Gastroesophageal sphincter (tissue), 3 donors: Measurements from ENCODE around the gene FSTL1.

Source experiments
- CTCF ChIP-seq, 4 experiments: fragments of 200-600 bp in 2 of 4; fragments of 450-650 bp in 2 of 4; sonication (generic) in 1 of 4; IDR thresholded peaks; one replicate each; pipeline ENCODE4 v1.5.1; 2017 to 2019; ENCODE audit warnings: antibody characterized with exemption in 4 of 4, mild to moderate bottlenecking in 2 of 4, moderate library complexity in 2 of 4
- EP300 ChIP-seq: sonication (generic); formaldehyde crosslinking; IDR thresholded peaks from one replicate; pipeline ENCODE4 v1.6.1; 2017; ENCODE audit warnings: antibody characterized with exemption, mild to moderate bottlenecking
- POLR2A ChIP-seq, 2 donors: fragments of 450-650 bp; IDR thresholded peaks; one replicate each; pipeline ENCODE4 v1.6.1; 2017; ENCODE audit warnings: antibody characterized with exemption in 2 of 2, mild to moderate bottlenecking in 2 of 2, moderate library complexity in 1 of 2
- POLR2AphosphoS5 ChIP-seq: sonication (generic); formaldehyde crosslinking; IDR thresholded peaks from one replicate; pipeline ENCODE4 v1.6.1; 2017; ENCODE audit warnings: antibody characterized with exemption

DNA sequence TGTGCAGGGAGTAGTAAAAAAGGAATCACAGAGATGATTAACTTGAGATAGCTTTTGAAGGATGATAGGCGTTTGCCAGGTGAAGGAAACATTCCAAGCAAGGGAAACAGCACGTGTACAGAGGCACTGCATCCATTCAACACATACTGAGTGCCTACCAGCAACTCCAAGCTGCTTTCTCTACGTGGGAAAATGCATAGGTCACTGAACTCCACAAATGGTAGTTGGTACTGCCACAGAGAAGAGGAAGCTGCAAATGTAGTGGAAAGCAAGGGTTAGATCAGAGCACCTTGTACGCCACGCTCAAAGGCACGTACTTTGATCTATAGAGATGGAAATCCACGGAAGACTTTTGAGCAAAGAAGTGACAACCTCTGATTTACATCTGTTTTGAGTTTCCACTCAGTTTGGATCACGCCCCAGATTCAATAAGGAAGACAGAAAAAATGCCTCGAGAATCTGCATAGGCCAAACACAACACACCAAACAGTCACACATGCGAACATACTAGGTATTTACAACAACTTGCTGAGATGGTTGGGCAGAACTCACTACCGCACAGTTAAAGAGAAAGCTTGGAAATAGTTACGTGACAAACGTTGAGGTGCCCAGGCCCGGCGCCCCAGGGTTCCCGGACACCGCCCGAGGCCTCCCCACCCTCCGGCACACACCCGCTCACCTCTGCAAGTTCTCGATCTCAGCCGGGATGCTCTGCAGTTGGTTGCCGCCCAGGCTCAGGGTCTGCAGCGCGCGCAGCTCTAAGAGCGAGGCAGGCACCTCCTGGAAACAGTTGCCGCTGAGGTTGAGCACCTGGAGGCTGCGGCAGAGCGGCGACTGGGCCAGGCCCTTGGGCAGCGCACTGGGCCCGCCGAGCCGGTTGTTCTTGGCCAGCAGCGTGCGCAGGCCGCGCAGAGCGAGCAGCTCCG lies 102.5 kb downstream of the FSTL1 start:
- TF ChIP-seq EP300 = no peak
- no peak for TF ChIP-seq CTCF (IDR thresholded peaks at IDR 0.05)
- TF ChIP-seq POLR2AphosphoS5 = no peak
- no peak for TF ChIP-seq POLR2A (IDR thresholded peaks at IDR 0.05)
